Liver (tissue), 9 donors: ENCODE measurements around the gene ROBO4. TPM values are rescaled to one million over a fixed set of nuclear protein-coding genes. Genes with fewer than 3 reads are reported as not detected.

ENCODE experiments used
- DNase-seq: peaks from one replicate; pipeline ENCODE4 v3.0.0-alpha.2; 2017; ENCODE audit warnings: low spot score
- H3K27ac ChIP-seq, 2 donors: one replicate each; pipeline ENCODE4 v1.7.0; 2013; ENCODE audit warnings: inconsistent platforms in 2 of 2, low read length in 2 of 2, control low read depth in 1 of 2, low read depth in 1 of 2, mild to moderate bottlenecking in 1 of 2
- H3K27me3 ChIP-seq, 4 donors: one replicate each; pipeline versions ENCODE4 v1.6.1 to v1.7.0; 2013; ENCODE audit warnings: low read length in 3 of 4, inconsistent platforms in 1 of 4, mild to moderate bottlenecking in 1 of 4, moderate library complexity in 1 of 4; ENCODE audit not compliant: control insufficient read depth in 4 of 4, insufficient read depth in 4 of 4
- H3K36me3 ChIP-seq, 4 donors: one replicate each; pipeline versions ENCODE4 v1.6.1 to v1.7.0; 2013; ENCODE audit warnings: low read length in 3 of 4, mild to moderate bottlenecking in 3 of 4, low read depth in 1 of 4, moderate library complexity in 1 of 4; ENCODE audit not compliant: control insufficient read depth in 4 of 4, insufficient read depth in 3 of 4
- H3K4me1 ChIP-seq, 4 donors: one replicate each; pipeline versions ENCODE4 v1.6.1 to v1.7.0; 2013; ENCODE audit warnings: low read length in 3 of 4, mild to moderate bottlenecking in 3 of 4, moderate library complexity in 1 of 4; ENCODE audit not compliant: control insufficient read depth in 4 of 4, insufficient read depth in 4 of 4
- H3K4me3 ChIP-seq, 3 donors: one replicate each; pipeline versions ENCODE4 v1.6.1 to v1.7.0; 2013; ENCODE audit warnings: low read length in 3 of 3, control low read depth in 1 of 3, low read depth in 1 of 3, mild to moderate bottlenecking in 1 of 3
- H3K9ac ChIP-seq, 2 donors: one replicate each; pipeline ENCODE4 v1.7.0; 2013; ENCODE audit warnings: low read length in 2 of 2, mild to moderate bottlenecking in 2 of 2, moderate library complexity in 2 of 2, control low read depth in 1 of 2, low read depth in 1 of 2
- H3K9me3 ChIP-seq, 4 donors: one replicate each; pipeline versions ENCODE4 v1.6.1 to v1.7.0; 2013; ENCODE audit warnings: low read length in 3 of 4; ENCODE audit not compliant: control insufficient read depth in 4 of 4
- ATF3 ChIP-seq: IDR thresholded peaks from 2 replicates; pipeline ENCODE4 v1.6.1; 2016; ENCODE audit warnings: antibody characterized with exemption
- FOXA1 ChIP-seq: IDR thresholded peaks from 2 replicates; pipeline ENCODE4 v1.6.1; 2016; ENCODE audit warnings: antibody characterized with exemption
- FOXA2 ChIP-seq: IDR thresholded peaks from 2 replicates; pipeline ENCODE4 v1.6.1; 2016; ENCODE audit warnings: antibody characterized with exemption
- GABPA ChIP-seq, 2 donors: IDR thresholded peaks in 1 of 2; conservative IDR thresholded peaks in 1 of 2; 2 replicates each; pipeline ENCODE4 v1.6.1; 2016; ENCODE audit warnings: antibody characterized with exemption in 2 of 2, mild to moderate bottlenecking in 1 of 2, moderate library complexity in 1 of 2
- HNF4A ChIP-seq, 2 donors: conservative IDR thresholded peaks; 2 replicates each; pipeline ENCODE4 v1.6.1; 2016; ENCODE audit warnings: antibody characterized with exemption in 2 of 2, mild to moderate bottlenecking in 2 of 2
- HNF4G ChIP-seq: IDR thresholded peaks from 2 replicates; pipeline ENCODE4 v1.6.1; 2016; ENCODE audit warnings: antibody characterized with exemption
- JUND ChIP-seq, 2 donors: IDR thresholded peaks; 2 replicates each; pipeline ENCODE4 v1.6.1; 2016; ENCODE audit warnings: antibody characterized with exemption in 2 of 2
- NR2F2 ChIP-seq: IDR thresholded peaks from 2 replicates; pipeline ENCODE4 v1.6.1; 2016; ENCODE audit warnings: antibody characterized with exemption
- RAD21 ChIP-seq, 2 donors: IDR thresholded peaks; 2 replicates each; pipeline ENCODE4 v1.6.1; 2016; ENCODE audit warnings: antibody characterized with exemption in 2 of 2, mild to moderate bottlenecking in 2 of 2
- REST ChIP-seq: IDR thresholded peaks from 2 replicates; pipeline ENCODE4 v1.6.1; 2016; ENCODE audit warnings: antibody characterized with exemption, mild to moderate bottlenecking
- RXRA ChIP-seq, 2 donors: IDR thresholded peaks; 2 replicates each; pipeline ENCODE4 v1.6.1; 2017 to 2018; ENCODE audit warnings: antibody characterized with exemption in 2 of 2, mild to moderate bottlenecking in 1 of 2
- SP1 ChIP-seq: IDR thresholded peaks from 2 replicates; pipeline ENCODE4 v1.6.1; 2018; ENCODE audit warnings: antibody characterized with exemption, mild to moderate bottlenecking
- TAF1 ChIP-seq: conservative IDR thresholded peaks from 2 replicates; pipeline ENCODE4 v1.6.1; 2016; ENCODE audit warnings: antibody characterized with exemption, mild to moderate bottlenecking
- WGBS: extraction: QIAGEN DNeasy Blood & Tissue Kit; methylation state at CpG from one replicate; pipeline ENCODE4 v1.1.7; 2013; 5-methylcytosine and 5-hydroxymethylcytosine counted together
- polyA plus RNA-seq, 2 donors: library from polyadenylated mRNA; stranded (reverse) in 1 of 2; unstranded in 1 of 2; fragments of 200-250 nt in 1 of 2; fragments of >200 nt in 1 of 2; fragmentation: Nextera tagmentation in 1 of 2; extraction: Ambion mirVana in 1 of 2; gene quantifications; one replicate each; pipeline versions ENCODE4 v1.2.1 to v1.2.3, GENCODE V29; 2013 to 2015
- total RNA-seq, 2 donors: library from RNA; depleted of rRNA; stranded (reverse); fragments of >200 nt; gene quantifications; one replicate each; pipeline ENCODE4 v1.2.3, GENCODE V29; 2014
- TF ChIP-seq, protein P1 (sequence below): IDR thresholded peaks from 2 replicates; pipeline ENCODE4 v1.6.1; 2016; ENCODE audit warnings: antibody characterized with exemption
- TF ChIP-seq, protein P2 (sequence below): fragments of 150-350 bp; IDR thresholded peaks from 2 replicates; pipeline ENCODE4 v1.5.1; 2017; ENCODE audit warnings: improper control_type of control experiment, low read depth, low read length; ENCODE audit not compliant: missing input control
- donor health status: healthy.
- donor health status: healthy.
- donor health status: healthy.
- donor health status: healthy.
- donor health status: healthy.

Gene ROBO4
- total and polyA plus RNA-seq, 4 donors: 2.5 to 17.2 (median 7.6) TPM

GRCh38 chr11:124873951-124874350, 23.7 kb downstream of the ROBO4 start:
- H3K27ac ChIP-seq: no peak overlapping the region
- H3K36me3 ChIP-seq: no peaks in the 10 kb centered on the region
- peaks cover 0 to 13% (median 5%) of the 10 kb centered on the region in 4 donors for H3K27me3 ChIP-seq
- H3K4me1 ChIP-seq: peaks cover under 1 to 12% (median 6%) of the 10 kb centered on the region in 4 donors
- peaks cover 0 to 2% (median 0%) of the 10 kb centered on the region in 4 donors for H3K9me3 ChIP-seq
- no peak overlapping the region for H3K4me3 ChIP-seq
- no peak overlapping the region for H3K9ac ChIP-seq
- no peak for DNase-seq
- WGBS: 91% methylated on average over 8 of the region's 8 CpGs
- TF ChIP-seq JUND (IDR thresholded peaks at IDR 0.05) (no peak), TAF1 (no peak), SP1 (no peak), FOXA1 (no peak), REST (no peak), FOXA2 (no peak), NR2F2 (no peak), RAD21 (IDR thresholded peaks at IDR 0.05) (no peak), HNF4A (conservative IDR thresholded peaks at IDR 0.05) (no peak), ATF3 (no peak), HNF4G (no peak)
- TF ChIP-seq, protein P1, sequence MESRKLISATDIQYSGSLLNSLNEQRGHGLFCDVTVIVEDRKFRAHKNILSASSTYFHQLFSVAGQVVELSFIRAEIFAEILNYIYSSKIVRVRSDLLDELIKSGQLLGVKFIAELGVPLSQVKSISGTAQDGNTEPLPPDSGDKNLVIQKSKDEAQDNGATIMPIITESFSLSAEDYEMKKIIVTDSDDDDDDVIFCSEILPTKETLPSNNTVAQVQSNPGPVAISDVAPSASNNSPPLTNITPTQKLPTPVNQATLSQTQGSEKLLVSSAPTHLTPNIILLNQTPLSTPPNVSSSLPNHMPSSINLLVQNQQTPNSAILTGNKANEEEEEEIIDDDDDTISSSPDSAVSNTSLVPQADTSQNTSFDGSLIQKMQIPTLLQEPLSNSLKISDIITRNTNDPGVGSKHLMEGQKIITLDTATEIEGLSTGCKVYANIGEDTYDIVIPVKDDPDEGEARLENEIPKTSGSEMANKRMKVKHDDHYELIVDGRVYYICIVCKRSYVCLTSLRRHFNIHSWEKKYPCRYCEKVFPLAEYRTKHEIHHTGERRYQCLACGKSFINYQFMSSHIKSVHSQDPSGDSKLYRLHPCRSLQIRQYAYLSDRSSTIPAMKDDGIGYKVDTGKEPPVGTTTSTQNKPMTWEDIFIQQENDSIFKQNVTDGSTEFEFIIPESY: no peak

DNA sequence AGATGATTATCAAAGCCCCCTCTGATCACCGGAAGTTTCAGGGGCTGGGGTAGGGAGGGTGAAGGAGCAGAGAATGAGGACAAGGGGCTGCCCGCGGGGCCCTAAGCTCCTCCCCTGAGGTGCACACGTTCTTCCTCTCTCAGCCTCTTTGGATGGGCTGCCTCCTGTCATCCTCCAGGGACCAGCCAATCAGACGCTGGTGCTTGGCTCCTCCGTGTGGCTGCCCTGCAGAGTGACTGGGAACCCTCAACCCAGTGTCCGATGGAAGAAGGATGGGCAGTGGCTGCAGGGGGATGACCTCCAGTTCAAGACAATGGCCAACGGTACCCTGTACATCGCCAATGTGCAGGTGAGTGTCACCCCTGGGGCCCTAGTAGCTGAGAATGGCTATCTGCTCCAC, 24.9 kb downstream of the ROBO4 start:
- no peak for DNase-seq
- H3K27me3 ChIP-seq: peaks cover 0 to 19% (median 11%) of the 10 kb centered on the region in 4 donors
- no peak overlapping the region for H3K27ac ChIP-seq
- no peak for TF ChIP-seq FOXA2
- TF ChIP-seq RXRA (IDR thresholded peaks at IDR 0.05): no peak
- TF ChIP-seq GABPA (IDR thresholded peaks at IDR 0.05 in 1 of 2, conservative IDR thresholded peaks at IDR 0.05 in 1 of 2): no peak
- TF ChIP-seq FOXA1: no peak
- TF ChIP-seq JUND (IDR thresholded peaks at IDR 0.05): no peak
- no peak for TF ChIP-seq ATF3
- TF ChIP-seq, protein P1: no peak
- TF ChIP-seq, protein P2, sequence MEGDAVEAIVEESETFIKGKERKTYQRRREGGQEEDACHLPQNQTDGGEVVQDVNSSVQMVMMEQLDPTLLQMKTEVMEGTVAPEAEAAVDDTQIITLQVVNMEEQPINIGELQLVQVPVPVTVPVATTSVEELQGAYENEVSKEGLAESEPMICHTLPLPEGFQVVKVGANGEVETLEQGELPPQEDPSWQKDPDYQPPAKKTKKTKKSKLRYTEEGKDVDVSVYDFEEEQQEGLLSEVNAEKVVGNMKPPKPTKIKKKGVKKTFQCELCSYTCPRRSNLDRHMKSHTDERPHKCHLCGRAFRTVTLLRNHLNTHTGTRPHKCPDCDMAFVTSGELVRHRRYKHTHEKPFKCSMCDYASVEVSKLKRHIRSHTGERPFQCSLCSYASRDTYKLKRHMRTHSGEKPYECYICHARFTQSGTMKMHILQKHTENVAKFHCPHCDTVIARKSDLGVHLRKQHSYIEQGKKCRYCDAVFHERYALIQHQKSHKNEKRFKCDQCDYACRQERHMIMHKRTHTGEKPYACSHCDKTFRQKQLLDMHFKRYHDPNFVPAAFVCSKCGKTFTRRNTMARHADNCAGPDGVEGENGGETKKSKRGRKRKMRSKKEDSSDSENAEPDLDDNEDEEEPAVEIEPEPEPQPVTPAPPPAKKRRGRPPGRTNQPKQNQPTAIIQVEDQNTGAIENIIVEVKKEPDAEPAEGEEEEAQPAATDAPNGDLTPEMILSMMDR: no peak
- no peaks in the 10 kb centered on the region for H3K36me3 ChIP-seq
- peaks cover 2 to 12% (median 7%) of the 10 kb centered on the region in 4 donors for H3K4me1 ChIP-seq
- H3K4me3 ChIP-seq: no peak overlapping the region
- H3K9me3 ChIP-seq: peaks cover 0 to 2% (median 0%) of the 10 kb centered on the region in 4 donors
- H3K9ac ChIP-seq: no peak overlapping the region
- 27% methylated on average over 9 of the region's 9 CpGs for WGBS
